Putamen (tissue), 1 donor: Measurements from ENCODE around the gene C20orf204.

ENCODE experiments used
- DNase-seq: peaks from one replicate; pipeline ENCODE4 v3.0.0-alpha.2; 2016; ENCODE audit warnings: low spot score

C20orf204 gene

DNA sequence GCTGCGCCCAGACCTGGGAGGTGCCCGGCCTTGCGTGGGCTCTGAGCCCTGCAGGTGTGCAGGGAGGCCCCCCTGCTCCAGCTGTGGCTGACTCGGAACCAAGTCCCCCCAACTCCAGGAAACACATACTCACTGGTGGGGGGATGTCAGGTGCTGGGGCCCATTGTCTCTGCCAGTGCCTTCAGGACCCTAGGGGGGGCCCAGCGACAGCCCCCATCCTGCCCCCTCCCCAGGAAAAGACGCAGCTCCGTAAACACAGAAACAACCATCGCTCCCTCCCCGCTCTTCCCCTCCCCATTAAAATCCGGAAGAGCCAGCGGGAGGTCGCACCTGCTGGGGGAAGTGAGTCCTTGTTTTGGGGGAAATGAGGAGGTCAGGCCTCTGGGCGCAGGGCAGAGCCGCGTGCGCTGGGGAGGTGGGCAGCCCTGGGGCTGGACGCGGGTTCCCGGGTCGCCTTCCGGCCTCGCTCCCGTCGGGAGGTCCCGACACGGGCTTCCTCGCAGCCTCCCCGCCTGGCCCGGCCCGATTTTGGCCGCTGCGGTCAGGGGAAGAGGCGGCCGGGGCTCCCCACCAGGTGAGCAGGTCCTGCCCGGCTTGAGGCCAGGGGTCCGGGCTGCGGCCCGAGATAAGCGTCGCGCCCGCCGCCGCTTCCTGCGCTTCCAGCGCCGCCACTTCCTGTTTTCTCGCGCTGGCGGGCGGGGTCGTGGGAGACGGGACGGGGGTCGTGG is 6.2 kb downstream of the C20orf204 start:
- no peak for DNase-seq

DNA sequence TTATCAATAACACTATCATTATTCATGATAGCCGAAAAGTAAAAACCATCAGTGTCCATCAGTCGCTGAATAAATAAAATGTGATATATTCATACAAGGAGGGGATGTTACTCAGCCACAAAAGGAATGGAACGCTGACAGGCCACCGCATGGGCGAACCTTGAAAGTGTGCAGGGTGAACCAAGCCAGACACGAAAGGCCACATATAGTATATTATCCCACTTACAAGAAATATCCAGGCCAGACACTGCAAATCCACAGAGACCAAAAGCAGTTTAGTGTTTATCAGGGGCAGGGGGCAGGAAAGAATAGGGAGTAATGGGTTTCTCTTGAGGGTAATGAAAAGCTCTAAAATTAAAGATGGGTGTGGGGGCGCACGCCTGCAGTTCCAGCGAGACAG is 7.8 kb downstream of the C20orf204 start:
- no peak for DNase-seq

DNA sequence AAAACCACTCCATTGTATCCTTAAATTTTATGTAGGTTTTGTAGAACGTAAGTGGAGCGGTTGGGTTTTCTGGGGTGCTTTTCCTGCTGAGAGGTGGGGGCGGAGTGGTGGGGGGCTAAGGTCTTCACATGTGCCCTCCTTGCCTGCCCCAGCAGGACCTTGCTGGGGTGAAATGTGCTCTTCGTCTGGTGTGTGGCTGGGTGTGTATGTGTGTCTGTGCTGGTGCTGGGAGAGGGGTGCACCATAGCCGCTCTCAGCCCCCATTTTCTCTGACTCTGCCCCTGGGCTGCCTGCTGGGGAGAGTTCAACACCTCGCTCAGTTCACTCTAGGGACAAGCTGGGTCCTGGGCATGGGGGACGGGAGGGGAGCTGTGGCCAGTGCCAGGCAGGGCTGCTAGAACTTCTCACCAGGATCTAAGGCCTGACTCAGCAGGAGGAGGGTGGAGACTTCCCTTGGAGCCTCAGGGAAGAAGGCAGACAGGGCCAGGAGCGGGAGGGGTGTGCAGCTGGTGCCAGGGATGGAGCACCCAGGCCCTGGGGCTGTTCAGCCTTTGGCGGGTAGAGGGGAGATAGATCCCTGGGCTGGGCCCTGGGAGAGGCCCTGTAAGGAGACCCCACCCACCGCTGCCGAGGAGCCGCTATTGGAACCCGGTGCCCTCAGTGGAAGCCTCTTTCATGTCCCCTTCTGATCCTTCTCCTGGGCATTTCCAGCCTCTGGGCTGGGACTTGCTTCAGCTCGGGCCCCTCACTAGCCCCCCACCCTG is 8.7 kb downstream of the C20orf204 start:
- DNase-seq = no peak

DNA sequence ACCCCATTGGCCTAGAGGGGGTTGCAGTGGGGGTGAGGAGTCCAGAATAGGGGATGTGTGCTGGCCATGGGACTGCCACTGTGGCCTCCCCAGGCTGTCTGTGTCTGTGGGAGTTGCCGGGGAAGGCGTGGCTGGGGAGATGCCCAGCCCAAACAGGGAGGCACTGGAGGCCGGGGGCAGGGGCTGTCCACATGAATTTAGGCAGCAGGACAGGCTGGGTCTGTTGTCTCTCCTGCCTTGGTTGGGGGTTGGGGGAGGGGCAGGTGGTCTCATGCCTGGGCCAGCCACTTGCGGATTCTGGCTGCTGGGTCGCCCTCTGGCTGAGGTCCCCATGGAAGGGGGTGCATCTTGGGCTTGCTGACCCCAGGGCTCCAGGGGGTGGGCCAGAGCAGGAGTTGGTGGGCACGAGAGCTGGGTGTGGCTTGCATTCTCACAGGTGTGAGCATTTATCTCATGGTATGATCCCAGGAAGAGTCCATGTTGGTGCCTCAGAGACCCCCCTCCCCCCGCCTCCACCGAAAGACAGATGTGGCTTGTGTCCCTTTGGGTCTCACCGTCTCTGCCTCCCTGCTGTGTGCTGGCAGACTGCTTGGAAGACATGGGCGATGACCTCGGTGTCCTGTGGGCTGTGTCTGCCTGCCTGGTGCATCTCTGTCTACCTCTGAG is 9.5 kb downstream of the C20orf204 start:
- DNase-seq = no peak

DNA sequence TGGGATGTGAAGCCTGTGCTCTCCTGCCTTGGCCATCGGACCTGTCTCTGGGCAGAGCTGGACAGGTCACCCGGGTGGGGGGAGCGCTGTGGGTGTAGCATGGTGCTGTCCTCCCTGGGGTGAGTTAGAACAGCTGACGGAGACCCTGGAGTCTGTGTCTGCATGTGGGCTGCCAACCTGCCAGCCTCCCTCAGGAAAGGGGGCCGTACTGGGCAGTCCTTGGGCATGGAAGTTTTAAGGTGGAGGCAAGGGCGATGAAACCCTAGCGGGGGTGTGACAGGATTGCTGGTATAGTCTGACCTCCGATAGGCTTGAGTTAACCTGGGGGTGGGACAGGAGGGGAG is 11.0 kb downstream of the C20orf204 start:
- no peak for DNase-seq

DNA sequence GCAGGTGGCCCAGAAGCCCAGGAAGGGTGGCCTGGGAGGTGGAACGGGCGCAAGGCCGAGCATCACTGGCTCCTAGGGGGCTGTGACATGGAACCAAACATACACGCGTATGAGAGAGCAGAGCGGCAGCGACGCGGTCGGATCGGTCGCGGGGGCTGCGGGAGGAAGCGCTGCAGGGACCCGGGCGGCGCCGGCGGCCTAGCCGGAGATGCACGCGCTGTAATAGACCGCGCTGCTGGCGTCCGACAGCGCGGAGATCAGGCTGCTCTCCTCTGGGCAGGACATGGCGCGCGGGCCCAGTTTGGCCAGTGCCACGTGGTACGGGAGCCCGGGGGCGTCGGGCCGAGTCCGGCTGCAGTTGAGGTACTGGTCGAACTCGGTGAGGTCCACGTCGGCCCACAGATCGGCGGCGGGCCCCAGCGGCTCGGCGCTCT is 12.0 kb downstream of the C20orf204 start:
- no peak for DNase-seq

DNA sequence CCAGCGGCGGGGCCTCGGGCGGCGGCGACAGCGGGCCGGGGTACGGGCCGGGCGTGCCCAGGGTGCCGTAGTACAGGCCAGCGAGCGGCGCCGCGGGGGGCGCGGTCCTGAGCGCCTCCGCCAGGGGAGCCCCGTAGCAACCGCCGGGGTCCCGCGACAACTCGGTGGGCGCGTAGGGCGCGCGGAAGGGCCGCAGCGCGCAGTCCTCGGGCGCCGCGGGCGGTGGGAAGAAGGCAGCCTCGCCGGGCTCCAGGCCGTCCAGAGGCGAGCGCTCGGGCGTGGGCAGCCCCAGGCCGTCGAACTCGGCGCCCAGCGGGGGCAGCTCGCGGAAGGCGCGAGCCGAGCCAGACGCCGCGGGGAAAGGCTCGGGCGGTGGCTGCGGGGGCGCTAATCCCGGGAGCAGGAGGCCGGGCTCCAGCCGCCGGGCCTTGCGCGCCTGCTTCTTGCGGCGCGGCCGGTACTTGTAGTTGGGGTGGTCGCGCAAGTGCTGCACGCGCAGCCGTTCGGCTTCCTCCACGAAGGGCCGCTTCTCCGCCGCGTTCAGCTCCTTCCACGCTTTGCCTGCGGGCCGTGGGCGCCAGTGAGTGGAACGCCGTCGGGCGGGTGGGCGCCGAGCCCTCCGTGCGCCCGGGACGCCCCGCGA is 12.5 kb downstream of the C20orf204 start:
- no peak for DNase-seq

DNA sequence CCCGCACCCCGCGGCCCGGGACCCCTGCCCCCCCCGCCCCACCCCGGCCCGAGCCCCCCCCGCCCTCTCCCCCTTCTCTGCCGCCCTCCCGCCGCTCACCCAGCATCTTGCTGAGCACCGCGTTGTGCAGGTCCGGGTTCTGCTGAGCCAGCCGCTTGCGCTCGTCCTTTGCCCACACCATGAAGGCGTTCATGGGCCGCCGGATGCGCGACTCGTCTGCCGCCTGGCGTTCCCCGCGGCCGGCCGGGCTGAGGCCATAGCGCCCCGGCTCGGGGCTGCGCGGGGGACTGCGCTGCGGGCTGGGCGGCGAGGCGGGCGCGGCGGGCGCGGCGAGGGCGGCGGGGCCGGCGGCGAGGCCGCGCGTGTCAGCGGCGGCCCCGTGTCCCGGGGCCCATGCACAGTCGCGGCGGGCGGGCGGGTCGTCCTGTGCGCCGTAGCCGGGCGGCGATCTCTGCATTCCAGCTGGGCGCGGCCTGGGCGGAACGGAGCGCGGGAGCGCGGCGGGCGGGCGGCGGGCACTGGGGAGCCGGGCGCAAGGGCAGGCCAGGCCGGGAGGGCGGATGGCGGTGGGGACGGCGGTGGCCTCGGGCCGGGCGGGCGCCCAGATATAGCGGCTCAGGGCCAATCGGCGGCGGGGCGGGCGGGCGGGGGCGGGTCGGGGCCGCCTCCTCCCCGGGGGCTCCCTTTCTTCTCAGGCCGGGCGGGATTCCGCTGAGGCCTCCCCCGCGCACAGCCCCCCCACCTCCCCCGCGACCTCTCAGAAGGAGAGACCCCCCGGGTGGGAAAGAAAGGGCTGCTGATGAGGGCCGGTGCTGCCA is 13.3 kb downstream of the C20orf204 start, which contains the start of gene SOX18:
TSS of gene SOX18 (minus strand) at position 580 of the 818 bp plus-strand sequence. CDS start at position 457, 123 bp downstream.
- no peak for DNase-seq

DNA sequence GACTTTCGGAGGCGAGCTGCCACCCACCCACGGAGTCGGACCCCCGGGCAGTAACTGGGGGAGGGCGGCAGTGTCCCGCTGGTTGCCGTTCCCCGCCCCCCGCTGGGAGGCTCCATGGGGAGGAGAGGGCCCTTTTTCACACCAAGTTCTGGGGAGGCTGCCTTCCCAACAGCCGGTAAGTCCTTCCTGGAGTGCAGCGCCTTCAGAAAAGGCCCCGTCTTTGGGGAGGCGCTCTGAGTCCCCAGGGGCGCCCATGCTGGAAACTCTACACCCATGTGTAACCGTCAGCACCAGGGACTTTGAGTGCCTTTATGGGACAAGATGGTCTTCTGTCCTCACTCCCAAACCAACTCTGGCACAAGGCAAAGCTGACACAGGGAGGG is 13.9 kb downstream of the C20orf204 start:
- no peak for DNase-seq

DNA sequence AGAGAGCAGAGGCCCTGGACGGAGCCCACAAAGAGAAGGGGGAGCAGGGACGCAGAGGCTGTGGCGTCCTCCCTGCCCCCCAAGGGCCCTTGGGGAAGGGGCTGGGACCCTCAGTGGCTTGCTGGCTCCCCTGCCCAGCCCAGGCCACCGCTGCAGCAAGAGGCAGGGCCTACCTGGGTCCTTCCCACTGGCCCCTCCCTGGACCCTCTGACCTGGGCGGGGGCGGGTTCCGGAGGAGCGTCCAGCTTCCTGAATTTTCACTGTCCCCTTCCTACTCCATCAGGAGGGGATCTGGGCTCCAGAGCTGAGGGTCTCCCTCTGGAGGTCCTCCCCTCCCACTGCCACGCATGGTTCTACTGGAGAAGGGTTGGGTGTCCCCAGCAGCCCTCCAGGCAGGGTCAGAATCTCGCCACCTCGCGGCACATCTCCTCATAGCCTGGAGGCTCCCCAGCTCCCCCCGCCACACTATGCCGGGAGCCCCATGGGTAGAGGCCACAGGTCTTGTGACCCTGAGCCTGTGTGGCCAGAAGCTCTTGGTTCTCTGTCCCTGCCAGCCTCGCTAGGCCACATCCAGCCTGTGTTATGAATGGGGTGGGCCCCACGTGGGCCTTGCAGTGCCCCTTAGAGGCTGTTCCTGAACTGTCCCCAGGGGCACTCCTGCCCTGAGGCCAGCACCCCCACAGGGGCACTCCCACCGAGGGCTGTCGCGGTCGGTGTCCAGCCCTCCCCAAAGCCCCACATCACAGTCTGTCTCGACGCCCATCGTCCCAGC is 14.5 kb downstream of the C20orf204 start:
- DNase-seq = no peak

DNA sequence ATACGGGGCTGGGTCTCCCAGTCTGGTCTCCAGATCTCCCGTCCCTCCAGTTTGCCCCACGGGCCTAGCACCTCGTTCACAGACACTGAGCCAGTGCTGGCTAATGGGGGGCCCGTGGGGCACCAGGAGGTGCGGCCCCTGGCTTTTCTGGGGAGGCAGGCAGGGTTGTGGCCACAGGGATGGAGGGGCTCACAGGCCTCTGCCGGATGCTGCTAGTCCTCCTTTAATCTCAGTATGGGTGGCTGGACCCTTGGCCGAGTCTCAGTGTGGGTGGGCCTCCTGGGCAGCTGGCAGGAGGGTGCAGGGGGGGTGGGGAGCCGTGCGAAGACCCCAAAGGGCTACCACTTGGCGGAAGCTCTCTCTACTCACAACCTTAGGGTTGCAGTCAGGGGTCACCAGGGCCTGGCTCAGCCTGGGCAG is 15.1 kb downstream of the C20orf204 start:
- no peak for DNase-seq

DNA sequence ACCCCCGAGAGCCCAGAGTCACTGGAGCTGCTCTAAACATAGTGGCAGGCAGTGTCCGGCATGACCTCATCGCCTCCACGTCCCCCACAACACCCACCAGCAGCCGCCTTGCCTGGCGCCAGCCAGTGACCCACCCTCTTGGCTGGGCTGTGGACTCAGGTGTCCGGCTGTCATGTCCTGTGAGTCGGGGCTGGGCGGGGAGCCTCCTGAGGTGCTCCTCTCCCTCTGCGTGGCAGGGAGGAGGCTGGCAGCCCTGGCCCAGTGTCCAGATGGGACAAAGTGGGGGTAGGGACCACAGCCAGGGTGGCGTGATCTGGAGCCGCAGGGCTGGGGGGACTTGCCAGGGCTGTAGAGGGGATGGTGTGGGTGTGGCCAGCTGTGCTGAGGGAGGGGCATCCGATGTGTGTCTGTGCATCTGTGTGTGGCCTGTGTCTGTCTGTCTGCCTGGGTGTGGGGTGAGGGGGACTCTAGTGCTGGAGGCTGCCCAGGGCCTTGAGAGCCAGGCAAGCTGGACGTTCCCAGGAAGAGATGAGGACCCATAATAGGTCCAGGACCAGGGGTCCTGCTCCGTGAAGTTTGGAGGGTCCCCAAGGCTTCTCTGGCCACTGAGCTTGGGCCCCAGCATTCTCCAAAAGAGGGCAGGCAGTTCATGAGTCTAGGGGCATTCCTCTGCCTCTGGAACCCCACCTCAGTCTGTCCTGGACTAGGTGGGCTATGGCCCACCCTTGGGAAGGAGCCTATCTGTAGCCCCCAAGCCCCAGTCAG is 15.8 kb downstream of the C20orf204 start:
- no peak for DNase-seq

DNA sequence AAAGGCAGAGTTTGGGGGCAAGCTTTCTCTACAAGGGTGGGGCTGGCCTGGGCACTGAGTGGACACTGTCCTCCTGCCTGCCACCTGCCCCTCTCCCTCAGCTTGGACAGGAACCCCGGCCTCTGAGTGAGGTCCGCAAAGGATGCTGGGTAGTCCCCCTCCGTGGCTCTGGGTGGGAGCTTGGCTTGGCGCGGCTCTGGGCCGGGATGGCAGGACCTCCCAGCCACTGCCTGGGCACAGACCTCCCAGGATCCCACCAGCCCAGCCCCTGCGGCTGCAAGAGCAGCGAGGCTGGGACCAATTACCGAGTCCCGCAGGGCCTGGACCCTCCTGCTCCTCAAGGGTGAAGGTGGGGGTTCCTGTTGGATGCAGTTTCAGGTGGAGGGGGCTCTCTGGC is 16.3 kb downstream of the C20orf204 start:
- DNase-seq = no peak

DNA sequence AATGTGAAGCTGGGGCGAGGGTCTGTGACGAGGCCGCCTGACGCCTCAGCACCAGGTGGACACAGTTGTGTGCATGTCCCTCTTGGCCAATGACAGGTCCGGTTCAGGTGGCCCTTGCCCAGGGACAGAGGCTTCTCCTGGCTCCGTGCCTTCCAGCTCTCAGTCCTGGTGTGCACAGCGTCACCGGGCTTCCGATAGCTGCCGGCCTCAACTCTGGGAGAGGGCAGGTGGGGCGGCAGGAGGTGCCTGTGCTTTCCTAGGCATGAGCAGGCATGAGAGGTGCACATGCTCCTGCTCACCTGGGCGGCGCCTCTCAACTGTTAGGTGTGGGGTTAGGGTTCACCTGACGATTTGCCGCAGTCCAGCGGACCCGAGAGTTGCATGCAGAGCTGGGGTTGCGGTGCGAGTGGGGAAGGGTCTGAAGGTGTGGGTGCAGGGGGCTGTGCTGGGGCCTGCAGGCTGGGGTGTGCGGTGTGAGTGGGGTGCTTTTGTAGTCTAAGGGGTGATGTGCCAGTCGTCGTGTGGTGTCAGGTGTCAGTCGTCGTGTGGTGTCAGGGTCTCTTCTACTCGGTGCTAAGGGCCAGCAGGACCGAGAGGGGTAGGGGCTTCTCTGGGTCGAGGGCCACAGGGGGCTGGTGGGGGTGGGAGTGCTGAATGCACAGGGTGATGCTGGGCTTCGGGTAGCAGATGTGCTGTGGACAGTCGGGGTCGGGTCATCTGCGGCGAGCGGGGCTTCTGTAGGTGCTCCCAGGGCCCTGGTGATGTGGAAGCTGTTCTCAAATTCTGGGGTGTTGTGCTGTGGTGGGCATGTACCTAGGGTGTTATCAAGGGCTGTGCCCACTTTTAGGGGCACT is 17.2 kb downstream of the C20orf204 start:
- no peak for DNase-seq

DNA sequence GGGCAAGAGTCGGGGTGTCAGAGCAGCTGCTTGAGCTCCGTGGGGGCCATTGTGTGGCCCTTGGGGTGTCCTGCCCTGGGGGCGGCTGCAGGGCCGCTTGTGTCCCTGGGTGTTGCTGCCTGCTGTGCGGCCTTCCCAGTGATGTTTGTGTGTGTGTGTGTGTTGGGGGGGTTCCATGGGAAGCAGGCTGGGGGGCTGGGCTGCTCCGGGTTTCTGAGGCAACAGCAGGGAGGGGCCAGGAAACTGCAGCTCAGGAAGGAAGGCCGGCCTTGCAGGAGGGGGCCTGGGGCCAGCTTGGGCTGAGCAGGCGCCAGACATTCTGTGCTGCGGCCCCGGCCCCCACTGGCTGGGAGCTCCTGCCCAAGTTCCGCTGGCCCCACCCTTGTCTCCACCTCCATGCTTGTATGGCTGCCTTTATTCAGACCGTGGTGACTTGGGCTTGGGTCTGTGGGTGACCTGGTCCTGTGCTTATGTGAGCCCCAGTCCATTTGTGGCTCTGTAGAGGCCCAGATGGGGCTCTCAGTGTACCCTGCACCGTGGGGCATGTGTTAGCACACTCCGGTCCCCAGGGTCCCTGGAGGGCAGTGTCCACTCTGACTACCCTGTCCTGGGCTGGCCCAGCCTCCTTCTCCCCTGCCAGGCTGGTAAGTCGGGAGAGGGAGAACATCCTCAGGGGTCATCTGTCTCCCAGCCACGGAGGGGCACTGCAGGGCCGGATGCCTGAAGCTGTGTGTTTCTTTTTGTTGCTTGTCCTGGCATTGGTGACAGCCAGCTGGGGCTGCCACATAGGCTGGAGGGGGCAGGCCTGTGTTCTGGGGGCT is 18.1 kb downstream of the C20orf204 start:
- DNase-seq = no peak

DNA sequence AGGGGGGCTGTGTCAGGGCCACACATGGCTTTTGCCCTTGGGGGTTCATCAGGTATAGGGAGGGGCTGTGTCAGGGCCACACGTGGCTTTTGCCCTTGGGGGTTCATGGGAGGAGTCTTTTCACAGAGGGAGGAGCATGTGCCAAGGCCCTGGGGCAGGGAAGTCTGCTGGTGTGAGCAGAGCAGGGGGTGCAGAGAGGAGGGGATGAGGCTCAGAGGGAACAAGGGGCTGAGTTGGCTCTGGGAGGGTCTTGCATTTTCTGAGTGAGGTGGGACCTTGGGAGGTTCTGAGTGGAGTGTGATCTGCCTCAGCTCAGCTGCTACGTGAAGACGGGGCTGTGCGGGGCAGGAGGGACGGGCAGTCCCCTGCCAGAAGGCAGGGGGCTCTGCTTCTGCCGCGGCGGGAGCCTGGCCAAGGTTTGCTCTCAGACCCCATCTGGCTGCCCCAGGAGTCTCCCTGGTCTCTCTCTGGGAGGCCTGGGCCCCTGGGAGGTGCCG is 19.5 kb downstream of the C20orf204 start:
- DNase-seq = no peak

DNA sequence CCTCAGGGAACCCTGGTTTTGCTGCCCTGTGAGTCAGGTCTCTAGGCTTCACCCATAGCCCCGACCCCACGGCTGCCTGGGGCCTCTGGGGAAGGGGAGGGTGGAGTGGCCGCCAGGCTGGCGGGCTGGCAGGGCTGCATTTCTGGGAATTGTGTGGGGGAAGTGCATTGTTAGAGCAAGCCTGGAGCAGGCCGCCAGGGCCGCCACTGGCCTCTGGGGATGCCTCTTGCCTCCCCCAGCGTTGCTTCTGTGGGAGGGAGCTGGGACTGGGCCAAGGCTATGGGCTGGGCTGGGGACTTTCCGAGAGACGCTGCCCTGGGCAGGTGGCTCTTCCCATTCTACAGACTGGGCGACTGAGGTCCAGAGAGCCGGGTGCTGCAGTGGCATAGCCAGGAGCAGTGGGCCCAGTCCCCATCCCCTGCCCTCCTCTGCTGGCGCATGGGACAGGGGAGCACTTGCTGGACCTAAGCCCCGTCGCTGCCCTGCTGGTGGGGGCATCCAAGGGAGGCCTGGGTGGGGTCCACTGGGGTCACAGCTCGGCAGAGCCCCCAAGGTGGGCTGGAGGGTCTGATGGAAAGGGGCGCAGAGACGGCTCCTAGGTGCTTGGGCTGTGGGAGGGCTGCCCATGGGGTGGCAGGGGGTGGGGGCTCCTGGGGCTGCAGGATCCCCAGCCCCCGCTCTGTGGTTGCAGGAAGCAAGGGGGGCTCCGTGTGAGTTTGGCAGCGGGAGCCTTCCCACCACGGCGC is 20.1 kb downstream of the C20orf204 start:
- DNase-seq = no peak

DNA sequence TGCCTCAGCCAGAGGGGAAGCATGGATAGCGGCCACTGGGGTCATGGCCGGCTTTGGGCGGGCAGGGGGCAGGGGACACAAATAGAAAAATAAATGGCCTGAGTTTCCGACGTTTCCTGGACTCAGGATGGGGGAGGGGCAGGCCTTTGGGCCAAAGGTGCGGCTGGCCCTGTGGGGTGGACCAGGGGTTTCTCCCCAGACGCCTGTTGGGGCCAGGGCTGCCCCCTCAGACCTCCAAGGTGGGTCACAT is 20.6 kb downstream of the C20orf204 start:
- no peak for DNase-seq
